Measurements from ENCODE around the gene HPN. TPM values are rescaled to one million over a fixed set of nuclear protein-coding genes. Genes with fewer than 3 reads are reported as not detected.

HPN gene
- total and polyA plus RNA-seq, 10 of the 15 experiments (the other 5 are each of a cell fraction or from before 2014, with no cell fraction given) = 0.21 to 0.35 TPM; not detected in 8

- Histone ChIP-seq H3K36me3 (ENCODE audit: control insufficient read depth in 2 of 2, insufficient read depth in 2 of 2, low read length in 1 of 2) (no peaks in the 10 kb centered on the region), H3K4me3 (no peak overlapping the region), H3K9me3 (replicated peaks; ENCODE audit: control insufficient read depth, insufficient read depth, low read length) (no peaks in the 10 kb centered on the region), H2AFZ (ENCODE audit: control insufficient read depth, low read depth, low read length) (no peak overlapping the region), H3K27ac (ENCODE audit: control insufficient read depth, insufficient read depth) (no peak overlapping the region), H4K20me1 (ENCODE audit: control insufficient read depth, insufficient read depth) (no peaks in the 10 kb centered on the region), H3K4me2 (ENCODE audit: control insufficient read depth, insufficient read depth) (no peak overlapping the region), H3K79me2 (ENCODE audit: control insufficient read depth, insufficient read depth, low read length) (no peaks in the 10 kb centered on the region), H3K9ac (ENCODE audit: control insufficient read depth, insufficient read depth, low read length) (no peak overlapping the region), H3K27me3 (replicated peaks in 1 of 2; ENCODE audit: control insufficient read depth in 2 of 2, insufficient read depth in 2 of 2, low read length in 1 of 2) (no peaks in the 10 kb centered on the region; a peak in 1 of 4 replicates), H3K4me1 (ENCODE audit: control insufficient read depth, insufficient read depth, low read length) (no peaks in the 10 kb centered on the region)
- ChIA-PET CTCF (interaction anchor here (1.1 to 8.2 kb wide), 4 partner anchors 9 to 88 kb away, joined by 3 to 56 read pairs (median 12); no protein-coding TSS in a partner anchor), RAD21 (ENCODE audit: unreplicated experiment) (no interaction called here), POLR2A (no interaction called here), SMC1A (ENCODE audit: uncharacterized antibody, unreplicated experiment) (interaction anchor here (1.0 to 1.8 kb wide), 2 partner anchors 10 to 32 kb away, joined by 3 to 5 read pairs; no protein-coding TSS in a partner anchor)
- intact Hi-C loops (cut with micrococcal nuclease; ENCODE audit: unreplicated experiment) = no loop called here
- FAIRE-seq (no peak), ATAC-seq (no peak), DNase-seq (ENCODE audit: low read depth, low spot score) (no peak)
- BruUV-seq (replicated peaks) = no TSS peak
- 22% methylated on average over 9 of the region's 9 CpGs for WGBS (ENCODE audit: insufficient coverage, insufficient replicate concordance, low lambda C conversion rate, missing lambda C conversion rate)
- no peak for TF ChIP-seq MEF2A (IDR thresholded peaks at IDR 0.05; ENCODE audit: insufficient read depth, low read depth, low read length)
- in situ Hi-C loops (cut with MboI) = no loop called here
Observed at GRCh38 chr19:35053667-35054293, 12.3 kb downstream of the HPN start.

- POLR2A ChIA-PET = no interaction called here
- H3K4me2 ChIP-seq (ENCODE audit: control insufficient read depth, insufficient read depth) = no peak overlapping the region
Observed at GRCh38 chr19:35054626-35055025, 13.1 kb downstream of the HPN start.

More at GRCh38 chr19:35054626-35055025, 13.1 kb downstream of the HPN start:
- in situ Hi-C loops (cut with MboI) (no loop called here), intact Hi-C loops (cut with micrococcal nuclease; ENCODE audit: unreplicated experiment) (no loop called here)
- Histone ChIP-seq H3K4me1 (ENCODE audit: control insufficient read depth, insufficient read depth, low read length) (no peaks in the 10 kb centered on the region), H3K79me2 (ENCODE audit: control insufficient read depth, insufficient read depth, low read length) (no peaks in the 10 kb centered on the region), H3K36me3 (ENCODE audit: control insufficient read depth in 2 of 2, insufficient read depth in 2 of 2, low read length in 1 of 2) (no peaks in the 10 kb centered on the region), H3K9me3 (replicated peaks; ENCODE audit: control insufficient read depth, insufficient read depth, low read length) (no peaks in the 10 kb centered on the region), H3K9ac (ENCODE audit: control insufficient read depth, insufficient read depth, low read length) (no peak overlapping the region), H3K27ac (ENCODE audit: control insufficient read depth, insufficient read depth) (no peak overlapping the region), H2AFZ (ENCODE audit: control insufficient read depth, low read depth, low read length) (no peak overlapping the region), H3K27me3 (replicated peaks in 1 of 2; ENCODE audit: control insufficient read depth in 2 of 2, insufficient read depth in 2 of 2, low read length in 1 of 2) (no peaks in the 10 kb centered on the region; a peak in 1 of 4 replicates), H4K20me1 (ENCODE audit: control insufficient read depth, insufficient read depth) (no peaks in the 10 kb centered on the region), H3K4me3 (no peak overlapping the region)
- BruUV-seq (replicated peaks) = no TSS peak
- no peak for TF ChIP-seq NBN (IDR thresholded peaks at IDR 0.05)
- no peak for TF ChIP-seq POLR2AphosphoS5 (IDR thresholded peaks at IDR 0.05; ENCODE audit: low read length)
- TF ChIP-seq EED (IDR thresholded peaks at IDR 0.05; ENCODE audit: low read depth) = no peak
- no peak for TF ChIP-seq IRF3 (IDR thresholded peaks at IDR 0.05)
- no peak for TF ChIP-seq EZH2 (IDR thresholded peaks at IDR 0.05; ENCODE audit: borderline replicate concordance, control insufficient read depth, low read depth, low read length)
- no peak for TF ChIP-seq RCOR1 (conservative IDR thresholded peaks at IDR 0.05; ENCODE audit: low read depth, low read length)
- TF ChIP-seq EGR1 (IDR thresholded peaks at IDR 0.05; ENCODE audit: borderline replicate concordance in 1 of 2, low read depth in 2 of 2, low read length in 2 of 2) = no peak
- TF ChIP-seq STAT3 (IDR thresholded peaks at IDR 0.05; ENCODE audit: low read depth, low read length) = no peak
- TF ChIP-seq E2F8 (IDR thresholded peaks at IDR 0.05; ENCODE audit: low read depth, partially characterized antibody) = no peak
- TF ChIP-seq CBFB (IDR thresholded peaks at IDR 0.05; ENCODE audit: low read depth) = no peak
- TF ChIP-seq RBBP5 (conservative IDR thresholded peaks at IDR 0.05) = no peak
- ATAC-seq (no peak), FAIRE-seq (no peak), DNase-seq (ENCODE audit: low read depth, low spot score) (no peak)
- ChIA-PET RAD21 (ENCODE audit: unreplicated experiment) (no interaction called here), CTCF (interaction anchor here (0.6 to 8.2 kb wide), 5 partner anchors 10 to 87 kb away, joined by 4 to 56 read pairs (median 11); partner anchors contain the start of gene FXYD1), SMC1A (ENCODE audit: uncharacterized antibody, unreplicated experiment) (interaction anchor here (1.0 to 1.8 kb wide), 2 partner anchors 31 to 81 kb away, joined by 3 to 5 read pairs; partner anchors contain the start of gene LGI4)
- WGBS (ENCODE audit: insufficient coverage, insufficient replicate concordance, low lambda C conversion rate, missing lambda C conversion rate) = 5% methylated on average over 9 of the region's 9 CpGs
